Astrocyte of the spinal cord (primary cell): ENCODE data around the gene TNFAIP1.
"Not testable (repeated sequence)": the region's sequence is repeated elsewhere in the genome, so short reads cannot be mapped to it uniquely, and the experiment has no call there.

ENCODE experiments used
- DNase-seq: peaks from one replicate; pipeline ENCODE4 v3.0.0; 2011; ENCODE audit warnings: low read depth, low spot score
- H3K4me3 ChIP-seq: 2 replicates; pipeline ENCODE4 v1.5.1; 2011; ENCODE audit warnings: low read depth, mild to moderate bottlenecking, low read length, moderate library complexity
- CTCF ChIP-seq: IDR thresholded peaks from 2 replicates; pipeline ENCODE4 v1.5.1; 2012; ENCODE audit warnings: low read depth, mild to moderate bottlenecking, low read length, inconsistent platforms
- in situ Hi-C: cut with HindIII; loops from 2 replicates; pipeline ENCODE4 v1.10.0; 2017; ENCODE audit warnings: low sequenced_read_pairs

The TNFAIP1 gene

GRCh38 chr17:28335201-28335958, at the start of gene TNFAIP1, which contains the start of gene IFT20:
TNFAIP1 (plus strand) TSS chr17:28335761; CDS start chr17:28339522, 3,761 bp downstream.
IFT20 (minus strand) TSS chr17:28335472; CDS start chr17:28331985, 3,487 bp downstream.
- no peak for TF ChIP-seq CTCF
- DNase-seq = peak; percentile 100
- peak within 1 kb of the TSS; percentile 90 for H3K4me3 ChIP-seq
- in situ Hi-C loops = no loop called here

- DNase-seq = no peak
- no peak overlapping the region for H3K4me3 ChIP-seq
- TF ChIP-seq CTCF = no peak
- in situ Hi-C loops = no loop called here
These were observed 49.6 kb upstream of the TNFAIP1 start for GRCh38 chr17:28285965-28286364.

GRCh38 chr17:28290703-28291102, 44.9 kb upstream of the TNFAIP1 start:
- in situ Hi-C loops = no loop called here
- TF ChIP-seq CTCF = no peak
- no peak for DNase-seq
- H3K4me3 ChIP-seq = no peak overlapping the region

GRCh38 chr17:28291780-28292330, 43.7 kb upstream of the TNFAIP1 start:
- in situ Hi-C loops = no loop called here
- DNase-seq = no peak
- H3K4me3 ChIP-seq = no peak overlapping the region
- no peak for TF ChIP-seq CTCF

- in situ Hi-C loops, H3K4me3 ChIP-seq, DNase-seq: not testable (repeated sequence)
These were observed 42.7 kb upstream of the TNFAIP1 start for GRCh38 chr17:28292878-28293277.

GRCh38 chr17:28293994-28294393, 41.6 kb upstream of the TNFAIP1 start:
- no peak for DNase-seq
- no peak overlapping the region for H3K4me3 ChIP-seq
- TF ChIP-seq CTCF = no peak
- in situ Hi-C loops = no loop called here

- in situ Hi-C loops = no loop called here
- no peak for TF ChIP-seq CTCF
- DNase-seq = no peak
- H3K4me3 ChIP-seq = no peak overlapping the region
These were observed 39.6 kb upstream of the TNFAIP1 start for GRCh38 chr17:28295677-28296578.
